PC-3 (cell line): Measurements from ENCODE around the gene TSKU. TPM values are rescaled to one million over a fixed set of nuclear protein-coding genes. Genes with fewer than 3 reads are reported as not detected.
"Not testable (repeated sequence)": the region's sequence is repeated elsewhere in the genome, so short reads cannot be mapped to it uniquely, and the experiment has no call there.

ENCODE experiments used
- ATAC-seq: fragments of 200-7000 bp; cut with Tn5 transposase; 2 replicates; pipeline ENCODE4 v1.9.1; 2020; ENCODE audit warnings: mild to moderate bottlenecking, moderate library complexity
- BruUV-seq: library from RNA; stranded (reverse); fragments of 400-500 nt; replicated peaks from 2 replicates; lab custom pipeline; 2021; lab: Mats Ljungman, UMichigan
- CTCF ChIA-PET: fragments of 300-600 bp; sonication (Branson Sonifier 250); formaldehyde crosslinking; loops from one replicate; lab custom pipeline; 2022; ENCODE audit warnings: antibody characterized with exemption; lab: Charles Lee
- POLR2A ChIA-PET: fragments of 300-600 bp; sonication (Branson Sonifier 250); formaldehyde crosslinking; loops from one replicate; lab custom pipeline; 2022; ENCODE audit warnings: antibody characterized with exemption; ENCODE audit not compliant: unreplicated experiment; lab: Charles Lee
- DNase-seq: peaks from one replicate; pipeline ENCODE4 v3.0.0-alpha.2; 2015
- H2AFZ ChIP-seq: fragments of 300-600 bp; sonication (generic); 2 replicates; pipeline ENCODE4 v1.6.0; 2016; ENCODE audit warnings: antibody characterized with exemption, low read length
- H3F3A ChIP-seq: fragments of 300-600 bp; sonication (generic); one replicate; pipeline ENCODE4 v1.6.0; 2017; ENCODE audit warnings: antibody characterized with exemption, low read length, control low read depth, mild to moderate bottlenecking; ENCODE audit not compliant: unreplicated experiment
- H3K27ac ChIP-seq: fragments of 300-600 bp; sonication (generic); 2 replicates; pipeline ENCODE4 v1.5.1; 2016; ENCODE audit warnings: mild to moderate bottlenecking, low read length
- H3K27me3 ChIP-seq: fragments of 300-600 bp; sonication (generic); 2 replicates; pipeline ENCODE4 v1.6.1; 2016; ENCODE audit warnings: low read length, mixed read lengths
- H3K36me3 ChIP-seq: fragments of 300-600 bp; sonication (generic); 2 replicates; pipeline ENCODE4 v1.6.1; 2016; ENCODE audit warnings: low read depth, mixed run types, low read length, mixed read lengths
- H3K4me1 ChIP-seq: fragments of 300-600 bp; sonication (generic); 2 replicates; pipeline ENCODE4 v1.5.1; 2016; ENCODE audit warnings: low read length; ENCODE audit not compliant: insufficient read depth
- H3K4me2 ChIP-seq: fragments of 300-600 bp; sonication (generic); 2 replicates; pipeline ENCODE4 v1.6.0; 2016; ENCODE audit warnings: low read length
- H3K4me3 ChIP-seq: fragments of 300-600 bp; sonication (generic); 2 replicates; pipeline ENCODE4 v1.5.1; 2016; ENCODE audit warnings: mild to moderate bottlenecking, low read length, mixed read lengths
- H3K79me2 ChIP-seq: fragments of 300-600 bp; sonication (generic); 2 replicates; pipeline ENCODE4 v1.6.1; 2017; ENCODE audit warnings: low read length, mixed read lengths
- H3K9ac ChIP-seq: fragments of 300-600 bp; sonication (generic); 2 replicates; pipeline ENCODE4 v1.6.0; 2016; ENCODE audit warnings: mild to moderate bottlenecking, low read length
- H3K9me2 ChIP-seq: fragments of 300-600 bp; sonication (generic); replicated peaks from 2 replicates; pipeline ENCODE4 v1.6.1; 2016; ENCODE audit warnings: mixed run types, low read length, mixed read lengths
- H3K9me3 ChIP-seq: fragments of 300-600 bp; sonication (generic); 2 replicates; pipeline ENCODE4 v1.6.1; 2016; ENCODE audit warnings: low read length, mixed read lengths
- H4K20me1 ChIP-seq: fragments of 300-600 bp; sonication (generic); 2 replicates; pipeline ENCODE4 v1.6.1; 2016; ENCODE audit warnings: low read length, mixed read lengths
- EZH2 ChIP-seq: fragments of 300-600 bp; sonication (generic); IDR thresholded peaks from one replicate; pipeline ENCODE4 v1.6.1; 2017; ENCODE audit warnings: antibody characterized with exemption, mild to moderate bottlenecking, low read length; ENCODE audit not compliant: unreplicated experiment
- EZH2phosphoT487 ChIP-seq: fragments of 300-600 bp; sonication (generic); IDR thresholded peaks from 2 replicates; pipeline ENCODE4 v1.6.1; 2018; ENCODE audit warnings: mild to moderate bottlenecking, antibody characterized with exemption, low read length, borderline replicate concordance
- intact Hi-C: fragments of 100-400 bp; cut with micrococcal nuclease; formaldehyde crosslinking; loops from 2 replicates; pipeline ENCODE4 v1.9.0; 2023
- total RNA-seq: library from RNA; depleted of rRNA; stranded (reverse); fragments of >200 nt; gene quantifications from 2 replicates; pipeline ENCODE4 v1.2.3, GENCODE V29; 2014
- TF ChIP-seq, protein P1 (sequence below): fragments of 300-600 bp; sonication (generic); conservative IDR thresholded peaks from 2 replicates; pipeline ENCODE4 v1.5.1; 2017; ENCODE audit warnings: antibody characterized with exemption, low read depth, mild to moderate bottlenecking, low read length

The TSKU gene
- total RNA-seq, 1 experiment from 2014 or later, result 32.1 TPM

DNA sequence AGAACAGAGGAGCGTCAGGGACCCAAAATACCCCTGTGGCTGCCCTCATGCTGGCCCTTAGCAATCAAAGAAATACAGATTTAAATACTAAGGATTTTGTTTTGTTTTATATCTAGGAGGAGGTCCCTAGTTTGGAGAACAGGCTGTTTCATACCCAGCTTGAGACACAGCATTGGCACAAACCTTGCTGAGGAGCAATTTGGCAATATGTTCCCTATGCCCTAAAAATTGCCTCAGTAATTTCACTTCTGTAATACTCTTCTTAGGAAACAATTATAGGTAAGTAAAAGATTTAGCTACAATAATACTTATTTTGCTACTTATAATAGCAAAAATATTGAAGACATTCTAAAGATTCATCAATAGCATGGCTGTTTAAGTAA is 37.0 kb downstream of the TSKU start:
- ChIA-PET CTCF (no interaction called here), POLR2A (no interaction called here)
- intact Hi-C loops, result no loop called here
- Histone ChIP-seq H3K9me2 (no peaks in the 10 kb centered on the region), H3K4me1 (peaks cover 27% of the 10 kb centered on the region), H3K27ac (no peak overlapping the region), H3K27me3 (no peaks in the 10 kb centered on the region), H3F3A (no peaks in the 10 kb centered on the region), H4K20me1 (no peaks in the 10 kb centered on the region), H3K4me3 (no peak overlapping the region), H3K4me2 (no peak overlapping the region), H3K36me3 (no peaks in the 10 kb centered on the region), H2AFZ (no peak overlapping the region), H3K9ac (no peak overlapping the region), H3K9me3 (peaks cover 4% of the 10 kb centered on the region; the same call in 1 of the 2 replicates), H3K79me2 (no peaks in the 10 kb centered on the region)
- DNase-seq, result no peak
- no peak for ATAC-seq
- TF ChIP-seq, protein P1, sequence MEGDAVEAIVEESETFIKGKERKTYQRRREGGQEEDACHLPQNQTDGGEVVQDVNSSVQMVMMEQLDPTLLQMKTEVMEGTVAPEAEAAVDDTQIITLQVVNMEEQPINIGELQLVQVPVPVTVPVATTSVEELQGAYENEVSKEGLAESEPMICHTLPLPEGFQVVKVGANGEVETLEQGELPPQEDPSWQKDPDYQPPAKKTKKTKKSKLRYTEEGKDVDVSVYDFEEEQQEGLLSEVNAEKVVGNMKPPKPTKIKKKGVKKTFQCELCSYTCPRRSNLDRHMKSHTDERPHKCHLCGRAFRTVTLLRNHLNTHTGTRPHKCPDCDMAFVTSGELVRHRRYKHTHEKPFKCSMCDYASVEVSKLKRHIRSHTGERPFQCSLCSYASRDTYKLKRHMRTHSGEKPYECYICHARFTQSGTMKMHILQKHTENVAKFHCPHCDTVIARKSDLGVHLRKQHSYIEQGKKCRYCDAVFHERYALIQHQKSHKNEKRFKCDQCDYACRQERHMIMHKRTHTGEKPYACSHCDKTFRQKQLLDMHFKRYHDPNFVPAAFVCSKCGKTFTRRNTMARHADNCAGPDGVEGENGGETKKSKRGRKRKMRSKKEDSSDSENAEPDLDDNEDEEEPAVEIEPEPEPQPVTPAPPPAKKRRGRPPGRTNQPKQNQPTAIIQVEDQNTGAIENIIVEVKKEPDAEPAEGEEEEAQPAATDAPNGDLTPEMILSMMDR, result no peak
- TF ChIP-seq EZH2phosphoT487 (no peak), EZH2 (no peak)
- BruUV-seq, result no TSS peak

DNA sequence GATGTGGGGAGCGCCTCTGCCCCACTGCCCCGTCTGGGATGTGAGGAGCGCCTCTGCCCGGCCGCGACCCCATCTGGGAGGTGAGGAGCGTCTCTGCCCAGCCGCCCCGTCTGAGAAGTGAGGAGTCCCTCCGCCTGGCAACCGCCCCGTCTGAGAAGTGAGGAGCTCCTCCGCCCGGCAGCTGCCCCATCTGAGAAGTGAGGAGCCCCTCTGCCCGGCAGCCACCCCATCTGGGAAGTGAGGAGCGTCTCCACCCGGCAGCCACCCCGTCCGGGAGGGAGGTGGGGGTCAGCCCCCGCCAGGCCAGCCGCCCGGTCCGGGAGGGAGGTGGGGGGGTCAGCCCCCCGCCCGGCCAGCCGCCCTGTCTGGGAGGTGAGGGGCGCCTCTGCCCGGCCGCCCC is 38.2 kb downstream of the TSKU start:
- H3K27ac ChIP-seq, ATAC-seq, BruUV-seq, H3K9ac ChIP-seq, H3K36me3 ChIP-seq, H3K79me2 ChIP-seq, H3F3A ChIP-seq, intact Hi-C loops, DNase-seq, H2AFZ ChIP-seq, H3K9me2 ChIP-seq, H4K20me1 ChIP-seq, POLR2A ChIA-PET, H3K4me3 ChIP-seq, H3K4me2 ChIP-seq, H3K27me3 ChIP-seq, H3K9me3 ChIP-seq: not testable (repeated sequence)
- peaks cover 37% of the 10 kb centered on the region for H3K4me1 ChIP-seq
- CTCF ChIA-PET, result interaction anchor here (0.7 kb wide), 1 partner anchor 98 kb away, joined by 4 read pairs; no protein-coding TSS in a partner anchor

DNA sequence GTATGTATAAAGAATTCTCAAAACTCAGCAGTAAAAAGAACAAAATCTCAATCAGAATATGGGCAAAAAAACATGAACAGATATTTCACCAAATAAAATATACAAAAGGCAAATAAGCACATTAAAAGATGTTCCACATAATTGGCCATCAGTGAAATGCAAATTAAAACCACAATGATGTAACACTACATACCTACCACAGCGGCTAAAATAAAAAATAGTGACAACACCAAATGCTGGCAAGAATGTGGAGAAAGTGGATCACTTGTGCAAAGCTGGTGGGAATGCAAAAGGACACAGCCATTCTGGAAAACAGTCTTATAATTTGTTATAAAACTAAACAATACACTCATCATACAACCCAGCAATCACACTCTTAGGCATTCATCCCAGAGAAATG is 39.2 kb downstream of the TSKU start:
- peaks cover 7% of the 10 kb centered on the region for H3F3A ChIP-seq
- H3K27me3 ChIP-seq, result no peaks in the 10 kb centered on the region
- no peaks in the 10 kb centered on the region for H4K20me1 ChIP-seq
- H3K4me3 ChIP-seq, result no peak overlapping the region
- H3K9me3 ChIP-seq, result no peaks in the 10 kb centered on the region
- peaks cover 37% of the 10 kb centered on the region for H3K4me1 ChIP-seq
- H3K27ac ChIP-seq, result peak overlapping the region; percentile 4; the same call in 1 of the 2 replicates
- ATAC-seq (no peak), DNase-seq (no peak)
- ChIA-PET CTCF (interaction anchor here (1.0 kb wide), 1 partner anchor 13 kb away, joined by 3 read pairs; no protein-coding TSS in a partner anchor), POLR2A (no interaction called here)
- H3K79me2 ChIP-seq, result no peaks in the 10 kb centered on the region
- no peak overlapping the region for H2AFZ ChIP-seq
- no peak for TF ChIP-seq EZH2phosphoT487
- TF ChIP-seq, protein P1, result no peak
- TF ChIP-seq EZH2, result no peak
- H3K36me3 ChIP-seq, result no peaks in the 10 kb centered on the region
- intact Hi-C loops, result no loop called here
- no peak overlapping the region for H3K9ac ChIP-seq
- no TSS peak for BruUV-seq
- H3K4me2 ChIP-seq, result 0 out of 2 replicates have a peak overlapping the region, but pooled peaks have one; percentile 3
- H3K9me2 ChIP-seq, result no peaks in the 10 kb centered on the region
